ENCODE data around the gene ICE2. TPM values are rescaled to one million over a fixed set of nuclear protein-coding genes. Genes with fewer than 3 reads are reported as not detected.

The ICE2 gene
- total RNA-seq, 1 donor from 2014 or later: 21.9 TPM

DNA sequence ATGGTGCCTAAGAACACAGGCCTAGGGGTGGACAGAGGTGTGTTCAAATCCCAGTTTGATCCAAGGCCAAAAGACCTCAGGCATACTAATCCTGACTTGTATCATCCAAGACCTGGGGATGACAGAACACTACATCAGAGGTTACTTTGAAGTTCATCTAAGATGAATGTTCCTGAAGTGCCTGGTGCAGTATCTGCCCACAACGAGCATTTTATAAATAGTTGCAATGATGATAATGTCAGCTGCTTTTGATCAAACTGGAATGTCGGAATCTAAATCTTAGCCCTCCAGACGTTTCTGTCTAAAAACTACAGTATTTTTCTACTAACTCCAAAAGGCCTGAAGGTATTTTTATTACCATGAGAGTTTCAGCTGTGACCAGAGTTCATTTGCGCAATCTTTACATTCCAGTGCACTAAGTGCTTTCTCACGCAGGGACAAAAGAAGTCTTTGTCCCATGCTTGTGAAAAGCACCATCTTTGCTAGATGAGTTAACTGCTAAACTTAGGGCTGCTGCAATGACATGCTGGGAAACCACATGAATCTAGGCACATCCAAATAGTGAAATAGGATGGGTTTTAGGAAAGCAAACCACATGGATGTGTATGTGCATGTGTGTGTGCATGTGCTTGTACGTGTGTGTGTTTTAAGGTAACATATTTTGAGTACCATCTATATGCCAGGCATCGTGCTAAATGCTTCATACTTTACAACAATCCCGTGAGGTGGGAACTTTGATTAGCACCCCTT lies 99.2 kb downstream of the ICE2 start:
- DNase-seq (ENCODE audit: missing footprints): no peak
- intact Hi-C loops (cut with DNase I): no loop called here
- ATAC-seq: peak; percentile 76

DNA sequence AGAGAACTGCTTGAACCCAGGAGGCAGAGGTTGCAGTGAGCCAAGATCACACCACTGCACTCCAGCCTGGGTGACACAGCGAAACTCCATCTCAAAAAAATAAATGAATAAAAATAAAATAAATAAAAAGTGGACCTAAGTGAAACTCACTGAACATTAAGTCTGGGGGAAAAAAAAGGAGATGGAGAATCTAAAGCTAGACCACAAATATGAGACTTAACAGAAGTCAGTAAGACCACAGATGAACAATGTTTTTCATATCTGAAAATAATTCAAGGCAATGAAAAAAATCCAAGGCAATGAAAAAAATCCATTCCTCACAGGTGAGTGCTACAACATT lies 99.8 kb downstream of the ICE2 start:
- ATAC-seq (no peak), DNase-seq (ENCODE audit: missing footprints) (no peak)
- intact Hi-C loops (cut with DNase I): no loop called here

DNA sequence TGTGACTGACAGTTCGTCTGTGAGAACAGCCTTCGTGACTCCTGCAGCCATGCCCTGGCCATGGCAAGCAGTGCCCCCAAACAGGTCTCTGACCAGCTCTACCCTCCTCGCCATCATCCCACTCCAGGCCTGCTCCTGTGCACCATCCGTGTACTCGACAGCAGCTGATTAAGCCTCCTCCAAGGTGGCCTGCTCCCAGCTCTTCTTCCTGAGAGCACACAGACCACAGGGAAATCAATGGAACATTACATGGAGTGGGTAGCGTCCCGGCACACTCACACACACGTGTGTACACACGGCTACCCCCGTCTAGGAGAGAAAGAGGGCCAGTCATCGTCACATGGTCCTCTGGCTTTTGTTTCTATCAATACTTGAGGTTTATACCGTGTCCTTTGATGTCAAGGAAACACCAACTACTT lies 102.3 kb downstream of the ICE2 start:
- ATAC-seq (no peak), DNase-seq (ENCODE audit: missing footprints) (no peak)
- intact Hi-C loops (cut with DNase I): no loop called here

DNA sequence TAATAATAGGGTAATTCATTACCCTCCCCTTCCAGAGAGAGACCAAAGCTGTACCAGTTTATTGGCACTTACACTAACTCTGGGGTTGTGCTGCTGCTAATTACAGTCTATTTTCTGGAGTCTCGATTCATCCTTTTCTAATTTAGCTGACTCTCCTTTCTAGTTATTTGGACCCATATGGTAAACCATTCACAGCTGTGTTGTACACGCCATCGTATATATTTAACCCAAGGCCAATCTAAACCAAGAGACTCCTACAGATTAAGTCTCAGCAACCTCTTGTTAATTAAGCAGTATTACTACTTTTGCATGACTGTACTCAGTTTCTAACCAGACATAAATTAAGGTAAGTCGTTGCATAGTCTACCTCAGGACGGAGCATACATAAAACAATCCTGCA lies 103.6 kb downstream of the ICE2 start:
- DNase-seq (ENCODE audit: missing footprints) (no peak), ATAC-seq (no peak)
- intact Hi-C loops (cut with DNase I): no loop called here

DNA sequence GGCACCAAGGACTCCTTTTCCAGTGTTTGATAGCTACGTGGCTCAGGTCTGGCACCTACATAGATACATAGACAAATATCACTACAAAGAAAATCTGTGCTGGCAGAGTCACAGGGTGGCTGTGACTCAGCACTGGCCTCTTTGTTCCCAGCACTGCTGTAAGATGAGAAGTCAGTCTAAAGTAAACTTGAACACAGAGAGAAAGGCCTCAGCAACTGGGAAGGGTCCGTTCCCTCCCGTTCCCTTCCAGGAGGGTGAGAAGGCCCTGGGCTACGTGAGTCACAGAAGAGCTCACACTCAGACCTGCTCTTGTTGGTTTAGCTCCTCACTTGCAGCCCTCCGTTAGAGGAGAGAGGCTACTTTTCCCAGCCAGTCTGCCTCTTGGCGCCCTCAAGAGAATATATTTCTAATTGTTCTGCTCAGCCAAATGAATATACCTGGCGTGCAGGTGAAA lies 104.3 kb downstream of the ICE2 start:
- intact Hi-C loops (cut with DNase I): no loop called here
- DNase-seq (ENCODE audit: missing footprints) (no peak), ATAC-seq (peak; percentile 65)

DNA sequence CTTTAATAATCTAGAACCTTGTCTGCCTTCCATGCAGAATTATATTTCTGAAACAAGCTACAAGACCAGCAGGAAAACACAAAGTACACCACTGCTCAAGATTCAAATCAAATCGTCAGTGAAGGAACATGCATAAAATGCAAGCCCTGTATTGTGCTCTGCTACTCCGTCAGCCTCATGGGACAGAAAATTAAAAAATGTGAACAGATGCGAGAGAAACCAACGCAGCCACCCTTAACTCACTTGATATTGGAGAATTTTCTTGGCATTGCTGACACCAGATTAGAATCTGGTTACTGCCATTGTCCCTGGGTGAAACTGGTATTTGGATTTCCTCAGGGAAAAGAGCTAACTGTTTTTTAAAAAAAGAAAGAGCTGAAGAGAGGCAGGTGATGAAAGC lies 104.7 kb downstream of the ICE2 start:
- no peak for DNase-seq (ENCODE audit: missing footprints)
- intact Hi-C loops (cut with DNase I): no loop called here
- no peak for ATAC-seq

DNA sequence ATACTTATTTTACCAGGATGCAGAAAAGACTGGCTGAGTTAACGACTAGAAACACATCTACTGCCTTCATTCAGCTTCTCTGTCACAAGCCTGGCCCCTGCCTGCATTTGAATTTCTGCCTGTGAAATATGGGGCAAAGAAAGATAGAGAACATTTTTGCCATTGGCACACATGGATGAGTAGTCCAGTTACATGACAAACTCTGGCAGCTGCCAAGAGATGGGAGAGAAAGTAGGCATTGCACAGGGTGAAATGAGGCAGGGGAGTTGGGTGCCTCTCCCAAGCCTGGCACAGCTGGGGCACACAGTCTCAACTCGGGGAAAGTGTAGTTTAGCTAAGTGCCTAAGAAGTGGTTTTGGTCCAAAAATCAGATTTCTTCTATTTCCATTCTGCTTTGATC lies 105.2 kb downstream of the ICE2 start:
- DNase-seq (ENCODE audit: missing footprints) (no peak), ATAC-seq (no peak)
- intact Hi-C loops (cut with DNase I): no loop called here

DNA sequence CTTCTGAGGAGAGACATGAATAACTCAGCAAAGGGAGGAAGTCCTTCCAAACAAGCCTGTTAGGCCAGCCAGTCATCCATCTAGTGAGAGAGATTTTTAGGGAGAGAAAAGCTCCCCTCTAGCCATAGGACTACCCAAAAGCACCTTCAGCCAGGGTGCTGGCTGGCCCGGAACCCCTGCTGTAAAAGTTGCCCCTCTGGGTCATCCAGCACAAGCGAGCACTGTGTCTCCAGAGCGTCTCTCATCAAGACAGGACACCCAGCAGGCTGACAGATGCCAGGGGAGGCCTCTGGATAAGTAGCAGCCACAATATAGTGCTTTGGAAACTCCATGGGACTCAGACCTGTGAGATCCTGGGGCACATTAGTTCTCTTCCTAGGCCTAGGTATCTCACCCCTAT lies 105.6 kb downstream of the ICE2 start:
- ATAC-seq (no peak), DNase-seq (ENCODE audit: missing footprints) (no peak)
- intact Hi-C loops (cut with DNase I): no loop called here

DNA sequence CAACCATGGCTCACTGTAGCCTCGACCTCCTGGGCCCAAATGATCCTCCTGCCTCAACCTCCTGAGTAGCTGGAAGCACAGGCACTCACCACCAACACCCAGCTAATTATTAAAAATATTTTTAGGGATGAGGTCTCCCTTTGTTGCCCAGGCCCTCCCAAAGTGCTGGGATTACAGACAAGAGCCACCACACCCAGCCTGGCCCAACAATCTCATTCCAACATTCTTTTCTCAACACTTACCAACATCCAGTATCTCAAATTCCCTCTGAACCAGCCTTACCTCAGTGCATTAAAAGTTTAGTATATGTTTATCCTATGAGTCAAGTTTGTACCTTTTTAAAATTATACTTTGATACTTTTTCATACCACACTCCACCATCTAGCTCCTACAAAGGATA lies 106.2 kb downstream of the ICE2 start:
- ATAC-seq (no peak), DNase-seq (ENCODE audit: missing footprints) (no peak)
- intact Hi-C loops (cut with DNase I): no loop called here

DNA sequence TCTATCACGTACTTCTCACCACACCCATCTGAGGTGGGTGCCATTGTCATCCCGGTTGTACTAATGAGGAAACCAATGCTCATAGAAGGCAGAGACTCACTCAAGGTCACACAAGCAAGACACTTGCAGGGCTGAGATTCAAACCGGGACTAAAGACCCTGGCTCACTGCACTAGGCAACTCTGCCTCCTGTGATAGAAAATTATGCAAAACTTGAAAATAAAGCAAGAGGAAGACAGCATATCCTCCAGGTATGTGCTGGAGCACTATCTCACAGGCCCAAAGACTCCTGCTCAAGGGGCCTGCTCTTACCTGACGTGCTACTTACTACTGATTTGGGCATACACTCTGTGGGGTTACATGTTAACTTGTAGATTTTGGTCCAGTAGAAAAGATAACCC lies 106.7 kb downstream of the ICE2 start:
- no peak for ATAC-seq
- intact Hi-C loops (cut with DNase I): no loop called here

DNA sequence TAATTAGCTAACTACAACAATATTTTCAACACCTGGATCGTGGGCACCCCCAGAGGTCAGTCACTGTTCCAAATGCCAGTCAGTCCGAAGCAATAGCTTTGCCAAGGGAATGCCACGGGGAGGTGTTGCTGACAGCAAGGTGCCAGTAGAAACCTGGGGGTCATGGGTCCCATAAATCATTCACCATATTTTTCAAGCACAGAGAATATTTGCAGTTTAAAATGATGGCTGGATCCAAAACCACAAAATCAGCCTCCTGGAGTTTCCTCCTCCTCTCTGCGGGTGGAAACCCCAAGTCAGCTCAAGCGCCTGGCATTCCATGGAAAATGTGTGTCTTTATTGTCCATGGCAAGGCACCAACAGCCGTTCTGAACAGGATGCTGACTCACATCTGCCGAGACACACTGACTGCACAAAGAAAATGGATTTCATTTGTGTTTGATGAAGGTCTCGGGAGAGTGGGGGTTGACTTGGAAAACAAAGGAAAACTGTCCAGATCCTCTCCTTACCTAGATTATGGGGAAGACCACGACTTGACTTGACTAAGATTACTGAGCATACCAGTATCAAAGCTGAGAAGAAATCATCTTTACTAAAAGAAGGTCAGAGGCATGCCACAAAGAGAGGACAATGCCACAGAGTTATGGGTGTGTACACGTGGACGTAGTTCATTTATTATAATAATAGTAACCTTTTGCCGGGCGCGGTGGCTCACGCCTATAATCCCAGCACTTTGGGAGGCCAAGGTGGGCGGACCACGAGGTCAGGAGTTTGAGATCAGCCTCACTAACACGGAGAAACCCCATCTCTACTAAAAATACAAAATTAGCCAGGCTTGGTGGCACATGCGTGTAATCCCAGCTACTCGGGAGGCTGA lies 107.5 kb downstream of the ICE2 start:
- no peak for DNase-seq (ENCODE audit: missing footprints)
- intact Hi-C loops (cut with DNase I): no loop called here
- peak; percentile 37 for ATAC-seq

More for the DNA sequence above, 106.7 kb downstream of the ICE2 start:
- DNase-seq (ENCODE audit: missing footprints): no peak

DNA sequence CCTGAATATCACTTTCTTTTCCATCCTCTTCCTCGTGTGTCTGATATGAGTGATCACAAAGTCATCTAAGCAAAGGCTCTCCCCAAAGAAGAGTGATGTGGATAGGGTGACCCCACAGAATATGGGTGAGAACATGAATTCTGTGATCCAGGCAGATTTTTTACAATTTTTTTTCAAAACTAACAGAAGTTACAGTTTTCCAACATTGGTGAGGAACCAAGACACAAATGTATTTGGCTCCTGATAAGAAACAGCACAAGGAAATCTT lies 108.1 kb downstream of the ICE2 start:
- no peak for DNase-seq (ENCODE audit: missing footprints)
- ATAC-seq: no peak
- intact Hi-C loops (cut with DNase I): no loop called here

DNA sequence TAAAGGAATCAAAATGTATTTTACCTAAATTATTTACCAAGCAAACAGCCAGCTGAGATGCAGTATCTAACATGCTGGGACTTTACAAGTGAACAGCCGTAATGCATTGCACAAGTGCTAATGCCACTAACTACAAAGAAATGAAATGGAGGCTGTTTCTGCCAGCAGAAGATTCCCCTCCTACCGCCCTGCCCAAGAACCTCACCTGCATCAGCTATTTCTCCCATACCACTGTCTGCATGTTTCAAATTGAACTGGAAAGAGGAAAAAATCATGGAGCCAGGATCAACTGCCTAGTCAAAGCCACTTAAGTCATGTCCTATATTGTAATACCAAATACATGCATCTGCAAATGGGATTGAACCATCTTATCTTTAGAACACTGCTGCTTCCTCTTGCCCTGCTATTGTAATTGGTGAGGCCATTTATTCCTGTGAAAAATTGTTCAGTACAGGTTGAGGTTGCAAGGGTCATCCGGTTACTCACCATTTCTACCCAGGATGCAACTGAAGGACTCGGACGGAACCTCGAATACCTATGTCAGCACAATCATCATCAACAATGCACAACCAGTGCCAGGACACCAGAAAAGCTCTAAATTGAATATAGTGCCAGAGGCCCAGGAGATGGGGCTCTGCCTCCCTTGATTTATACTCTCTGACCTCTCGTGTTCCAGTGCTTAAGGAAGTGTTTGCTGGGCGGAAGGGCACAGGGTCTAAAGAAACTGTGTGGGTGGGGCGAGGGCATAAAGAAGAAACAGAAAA lies 108.7 kb downstream of the ICE2 start:
- DNase-seq (ENCODE audit: missing footprints) (no peak), ATAC-seq (peak; percentile 24)
- intact Hi-C loops (cut with DNase I): no loop called here

DNA sequence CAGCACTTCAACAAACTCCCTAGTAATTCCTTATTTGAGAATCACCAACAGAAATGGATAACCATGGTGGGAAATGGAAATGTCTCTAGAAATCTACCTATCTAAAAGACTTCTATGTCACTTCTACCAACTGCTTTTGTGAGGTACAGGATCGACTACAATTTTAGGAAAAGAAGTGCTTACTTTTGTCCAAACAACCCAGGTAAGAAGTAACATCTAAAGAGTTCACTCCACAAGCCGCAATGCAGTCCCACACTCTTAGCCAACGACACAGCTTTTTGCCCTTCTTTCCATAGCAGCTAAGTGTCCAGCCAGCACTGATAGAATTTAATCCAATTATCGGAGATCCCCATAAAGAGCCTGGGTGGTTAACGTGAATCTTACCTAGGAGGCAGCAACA lies 109.2 kb downstream of the ICE2 start:
- intact Hi-C loops (cut with DNase I): no loop called here
- DNase-seq (ENCODE audit: missing footprints) (no peak), ATAC-seq (no peak)

Other genes with a start within 250 kb of the ICE2 start
- 212 TPM for gene ANXA2, start 81.2 kb downstream of the ICE2 start, total RNA-seq